Measurements from ENCODE around the gene CD68.
A peak's percentile ranks its signal among the peaks of the same experiment; 100 is the strongest.

CD68 gene

GRCh38 chr17:7552621-7553051 is 26.8 kb upstream of the CD68 start:
- Mint-ChIP-seq H3K4me1 (peaks cover 35% of the 10 kb centered on the region), H3K27me3 (ENCODE audit: low read depth) (peaks cover 7% of the 10 kb centered on the region), H3K27ac (peak overlapping the region in 2 of 3 experiments; percentile 20 to 97), H3K4me3 (no peak overlapping the region), H3K9me3 (no peaks in the 10 kb centered on the region), H3K36me3 (ENCODE audit: low read depth) (peaks cover 4% of the 10 kb centered on the region)
- no peak for TF ChIP-seq CTCF (IDR thresholded peaks at IDR 0.05; ENCODE audit: unreplicated experiment in 3 of 3)

- peaks cover 41% of the 10 kb centered on the region for H3K4me1 Mint-ChIP-seq
- no peaks in the 10 kb centered on the region for H3K9me3 Mint-ChIP-seq
- H3K36me3 Mint-ChIP-seq (ENCODE audit: low read depth): peaks cover 4% of the 10 kb centered on the region
- H3K27me3 Mint-ChIP-seq (ENCODE audit: low read depth): peaks cover 4% of the 10 kb centered on the region
- peak overlapping the region in 1 of 3 experiments; percentile 17 for H3K27ac Mint-ChIP-seq
- H3K4me3 Mint-ChIP-seq: no peak overlapping the region
- no peak for TF ChIP-seq CTCF (IDR thresholded peaks at IDR 0.05; ENCODE audit: unreplicated experiment in 3 of 3)
These were observed 26.1 kb upstream of the CD68 start for GRCh38 chr17:7553356-7553755.

- Mint-ChIP-seq H3K9me3 (no peaks in the 10 kb centered on the region), H3K27ac (peak overlapping the region; percentile 75 to 77 (median 76)), H3K27me3 (ENCODE audit: low read depth) (peaks cover 3% of the 10 kb centered on the region), H3K36me3 (ENCODE audit: low read depth) (peaks cover 4% of the 10 kb centered on the region), H3K4me1 (peaks cover 48% of the 10 kb centered on the region), H3K4me3 (peak overlapping the region in 2 of 3 experiments; percentile 33 to 37)
- no peak for TF ChIP-seq CTCF (IDR thresholded peaks at IDR 0.05; ENCODE audit: unreplicated experiment in 3 of 3)
These were observed 24.0 kb upstream of the CD68 start for GRCh38 chr17:7555320-7555948.

- peaks cover 4% of the 10 kb centered on the region for H3K36me3 Mint-ChIP-seq (ENCODE audit: low read depth)
- H3K4me1 Mint-ChIP-seq: peaks cover 49% of the 10 kb centered on the region
- H3K27ac Mint-ChIP-seq: peak overlapping the region; percentile 47 to 91 (median 64)
- H3K27me3 Mint-ChIP-seq (ENCODE audit: low read depth): no peaks in the 10 kb centered on the region
- TF ChIP-seq CTCF (IDR thresholded peaks at IDR 0.05; ENCODE audit: unreplicated experiment in 3 of 3): no peak
- H3K4me3 Mint-ChIP-seq: peak overlapping the region in 2 of 3 experiments; percentile 9 to 49
- H3K9me3 Mint-ChIP-seq: no peaks in the 10 kb centered on the region
These were observed 22.8 kb upstream of the CD68 start for GRCh38 chr17:7556627-7557026.

- no peak for TF ChIP-seq CTCF (IDR thresholded peaks at IDR 0.05; ENCODE audit: unreplicated experiment in 3 of 3)
- H3K27ac Mint-ChIP-seq: peak overlapping the region; percentile 96 to 100 (median 100)
- peaks cover 4% of the 10 kb centered on the region for H3K36me3 Mint-ChIP-seq (ENCODE audit: low read depth)
- peak overlapping the region in 1 of 3 experiments; percentile 17 for H3K4me3 Mint-ChIP-seq
- peaks cover 49% of the 10 kb centered on the region for H3K4me1 Mint-ChIP-seq
- H3K27me3 Mint-ChIP-seq (ENCODE audit: low read depth): no peaks in the 10 kb centered on the region
- no peaks in the 10 kb centered on the region for H3K9me3 Mint-ChIP-seq
These were observed 22.2 kb upstream of the CD68 start for GRCh38 chr17:7557147-7557764.
